Endothelial cell of umbilical vein (primary cell): ENCODE results near the gene TNRC6C. TPM values are rescaled to one million over a fixed set of nuclear protein-coding genes. Genes with fewer than 3 reads are reported as not detected.

Experiments
- BruUV-seq: library from RNA; stranded (reverse); fragments of 400-500 nt; replicated peaks from 2 replicates; lab custom pipeline; 2021; lab: Mats Ljungman, UMichigan
- CTCF ChIA-PET: fragments of 300-600, 350-600 bp; sonication (Branson Sonifier 250); formaldehyde crosslinking; loops from one replicate; lab custom pipeline; 2021; ENCODE audit warnings: antibody characterized with exemption, inconsistent platforms; lab: Charles Lee
- POLR2A ChIA-PET: fragments of 300-600, 350-600 bp; sonication (Branson Sonifier 250); formaldehyde crosslinking; loops from one replicate; lab custom pipeline; 2021; ENCODE audit warnings: antibody characterized with exemption, inconsistent platforms; lab: Charles Lee
- DNase-seq: peaks from one replicate; pipeline ENCODE4 v3.0.0-alpha.2; 2011; ENCODE audit warnings: low read depth, low spot score
- FAIRE-seq: peaks from 2 replicates; lab custom pipeline; 2011; peaks lifted over from hg19 to GRCh38; lab: Jason Lieb, UNC
- H2AFZ ChIP-seq: 2 replicates; pipeline ENCODE4 v1.6.0; 2012; ENCODE audit warnings: low read depth, low read length, control low read depth, inconsistent platforms
- H3K27ac ChIP-seq: 2 replicates; pipeline ENCODE4 v1.5.1; 2011; ENCODE audit warnings: low read depth, mild to moderate bottlenecking, control low read depth, low read length, moderate library complexity; ENCODE audit not compliant: insufficient read depth
- H3K27me3 ChIP-seq, 2 experiments: 2 replicates each; pipeline versions ENCODE4 v1.6.0 to v1.6.1; 2011; ENCODE audit warnings: low read length in 2 of 2, mixed read lengths in 1 of 2; ENCODE audit not compliant: control insufficient read depth in 2 of 2, insufficient read depth in 2 of 2
- H3K36me3 ChIP-seq, 2 experiments: 2 replicates in 1 of 2; 3 replicates in 1 of 2; pipeline ENCODE4 v1.5.1; 2011; ENCODE audit warnings: low read length in 2 of 2, mild to moderate bottlenecking in 1 of 2, moderate library complexity in 1 of 2; ENCODE audit not compliant: control insufficient read depth in 2 of 2, insufficient read depth in 2 of 2; ENCODE audit errors: extremely low read depth in 1 of 2
- H3K4me1 ChIP-seq: 3 replicates; pipeline ENCODE4 v1.5.1; 2011; ENCODE audit warnings: mild to moderate bottlenecking, low read length; ENCODE audit not compliant: control insufficient read depth, insufficient read depth; ENCODE audit errors: extremely low read depth
- H3K4me2 ChIP-seq: 2 replicates; pipeline ENCODE4 v1.6.1; 2011; ENCODE audit warnings: low read length, control low read depth, mixed read lengths; ENCODE audit not compliant: insufficient read depth
- H3K4me3 ChIP-seq, 3 experiments: fragments of 200-600 bp in 1 of 3; sonication (generic), shearing (Covaris generic) in 1 of 3; replicated peaks in 1 of 3; 2 replicates each; pipeline ENCODE4 v1.5.1; 2011 to 2016; ENCODE audit warnings: control low read depth in 3 of 3, low read length in 3 of 3, mild to moderate bottlenecking in 2 of 3, inconsistent platforms in 1 of 3, low read depth in 1 of 3, moderate library complexity in 1 of 3; ENCODE audit not compliant: insufficient read depth in 1 of 3
- H3K79me2 ChIP-seq: 2 replicates; pipeline ENCODE4 v1.6.0; 2012; ENCODE audit warnings: low read length, inconsistent platforms; ENCODE audit not compliant: control insufficient read depth, insufficient read depth
- H3K9ac ChIP-seq: replicated peaks from 2 replicates; pipeline ENCODE3; 2011; ENCODE audit warnings: low read length, control low read depth; ENCODE audit not compliant: insufficient read depth; ENCODE audit errors: extremely low read depth
- H3K9me1 ChIP-seq: replicated peaks from 3 replicates; pipeline ENCODE4 v1.6.0; 2011; ENCODE audit warnings: mild to moderate bottlenecking, low read length; ENCODE audit not compliant: control insufficient read depth, insufficient read depth; ENCODE audit errors: extremely low read depth
- H3K9me3 ChIP-seq: replicated peaks from 2 replicates; pipeline ENCODE4 v1.5.1; 2012; ENCODE audit warnings: low read length, inconsistent platforms; ENCODE audit not compliant: control insufficient read depth, insufficient read depth
- H4K20me1 ChIP-seq: replicated peaks from 2 replicates; pipeline ENCODE3; 2011; ENCODE audit warnings: mild to moderate bottlenecking, low read length; ENCODE audit not compliant: control insufficient read depth, insufficient read depth; ENCODE audit errors: extremely low read depth
- EZH2 ChIP-seq: IDR thresholded peaks from 2 replicates; pipeline ENCODE4 v1.6.1; 2012; ENCODE audit warnings: borderline replicate concordance, low read depth, mild to moderate bottlenecking, moderate library complexity, low read length, inconsistent platforms; ENCODE audit not compliant: severe bottlenecking
- FOS ChIP-seq: IDR thresholded peaks from 2 replicates; pipeline ENCODE4 v1.6.1; 2011; ENCODE audit warnings: mild to moderate bottlenecking, low read length, moderate library complexity, borderline replicate concordance; ENCODE audit not compliant: insufficient read depth
- GATA2 ChIP-seq: IDR thresholded peaks from 2 replicates; pipeline ENCODE4 v1.7.0; 2011; ENCODE audit warnings: low read depth, mild to moderate bottlenecking, moderate library complexity, mixed read lengths, low read length; ENCODE audit not compliant: insufficient read length, insufficient read depth
- JUN ChIP-seq: IDR thresholded peaks from 2 replicates; pipeline ENCODE4 v1.6.1; 2011; ENCODE audit warnings: borderline replicate concordance, low read depth; ENCODE audit not compliant: insufficient read length, insufficient read depth
- MYC ChIP-seq: IDR thresholded peaks from one replicate; pipeline ENCODE4 v1.6.1; 2011; ENCODE audit warnings: mild to moderate bottlenecking, low read depth, low read length
- POLR2A ChIP-seq: IDR thresholded peaks from 2 replicates; pipeline ENCODE4 v1.6.1; 2012; ENCODE audit warnings: low read depth, mild to moderate bottlenecking, control low read depth, low read length
- POLR2AphosphoS5 ChIP-seq: IDR thresholded peaks from 2 replicates; pipeline ENCODE4 v1.6.1; 2012; ENCODE audit warnings: low read depth, mild to moderate bottlenecking, control low read depth, low read length, moderate library complexity; ENCODE audit not compliant: insufficient read depth
- dilution Hi-C: fragments of 300-500 bp; cut with MboI; formaldehyde crosslinking; loops from one replicate; pipeline ENCODE4 v1.15.0; 2019; ENCODE audit warnings: low sequenced_read_pairs; ENCODE audit not compliant: extremely low pct_ligation_motif_present
- intact Hi-C: fragments of 100-400 bp; cut with micrococcal nuclease; formaldehyde crosslinking; loops from one replicate; pipeline ENCODE4 v1.10.0; 2022
- polyA plus RNA-seq, 4 experiments: library from polyadenylated mRNA; depleted of rRNA in 3 of 4; stranded (reverse) in 3 of 4; unstranded in 1 of 4; fragments of >200 nt; gene quantifications; 2 replicates each; pipeline versions ENCODE4 v1.2.1 to v1.2.3, GENCODE V29; 2011 to 2012; ENCODE audit warnings: missing spikeins in 1 of 4
- total RNA-seq: library from RNA; stranded (reverse); gene quantifications from 2 replicates; pipeline ENCODE4 v1.2.3, GENCODE V29; 2021
- TF ChIP-seq, protein P1 (sequence below), 2 donors: IDR thresholded peaks; 1 replicate in 1 of 2; 2 replicates in 1 of 2; pipeline ENCODE4 v1.5.1; 2011; ENCODE audit warnings: low read length in 2 of 2, mild to moderate bottlenecking in 2 of 2, moderate library complexity in 2 of 2, control low read depth in 1 of 2, inconsistent platforms in 1 of 2, low read depth in 1 of 2; ENCODE audit not compliant: insufficient read depth in 1 of 2; ENCODE audit errors: extremely low read depth in 1 of 2
- TF ChIP-seq, protein P2 (sequence below): IDR thresholded peaks from 2 replicates; pipeline ENCODE4 v1.6.1; 2011; ENCODE audit not compliant: insufficient read depth, insufficient read length

TNRC6C gene
- total and polyA plus RNA-seq, 2 donors (not counting 3 experiments of a cell fraction or from before 2014, with no cell fraction given) = 2.1 to 17.5 TPM

DNA sequence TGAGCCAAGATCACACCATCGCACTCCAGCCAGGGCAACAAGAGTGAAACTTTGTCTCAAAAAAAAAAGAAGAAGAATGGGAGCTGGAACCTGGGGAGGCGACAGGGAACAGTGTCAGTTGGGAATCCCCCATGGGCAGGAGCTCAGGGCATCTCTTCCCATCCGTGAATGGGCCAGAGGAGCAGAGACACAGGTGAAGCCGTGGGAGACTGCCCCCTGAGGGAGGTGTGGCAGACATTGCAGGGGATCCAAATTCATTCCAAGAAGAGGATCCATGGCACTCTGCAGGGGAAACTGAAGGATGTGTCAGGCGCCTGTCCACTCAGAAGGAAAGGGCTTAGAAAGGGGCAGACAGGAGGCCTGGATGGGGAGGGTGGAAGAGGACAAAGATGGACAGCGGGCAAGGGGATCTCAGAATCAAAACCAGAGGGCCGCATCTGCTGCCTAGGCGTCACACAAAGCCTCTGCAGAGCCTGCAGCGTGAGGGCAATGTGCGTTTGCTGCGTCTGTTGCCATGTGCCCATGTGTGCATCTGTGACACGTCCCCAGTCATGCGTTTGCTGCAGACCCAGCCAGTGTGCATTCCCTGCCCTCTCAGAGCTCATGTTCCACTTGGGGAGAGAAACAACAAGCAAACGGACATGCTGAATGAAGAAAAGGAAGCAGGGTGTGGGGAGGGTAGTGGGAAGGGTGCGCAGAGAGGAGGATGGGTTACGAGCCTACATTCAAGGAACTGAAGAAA is 30.6 kb upstream of the TNRC6C start:
- Histone ChIP-seq H4K20me1 (no peaks in the 10 kb centered on the region), H3K9me1 (no peaks in the 10 kb centered on the region), H3K79me2 (no peaks in the 10 kb centered on the region), H2AFZ (no peak overlapping the region), H3K4me1 (no peaks in the 10 kb centered on the region), H3K36me3 (no peaks in the 10 kb centered on the region), H3K4me2 (no peak overlapping the region), H3K27me3 (peaks cover 1 to 3% of the 10 kb centered on the region in 2 experiments), H3K27ac (no peak overlapping the region), H3K9ac (no peak overlapping the region), H3K4me3 (no peak overlapping the region), H3K9me3 (no peaks in the 10 kb centered on the region)
- dilution Hi-C loops (no loop called here), intact Hi-C loops (no loop called here)
- no TSS peak for BruUV-seq
- POLR2A ChIA-PET = no interaction called here
- TF ChIP-seq GATA2 = no peak
- no peak for TF ChIP-seq POLR2A
- CTCF ChIA-PET = interaction anchor here (0.6 kb wide), 1 partner anchor 85 kb away, joined by 3 read pairs; no protein-coding TSS in a partner anchor
- FAIRE-seq (no peak), DNase-seq (no peak)

DNA sequence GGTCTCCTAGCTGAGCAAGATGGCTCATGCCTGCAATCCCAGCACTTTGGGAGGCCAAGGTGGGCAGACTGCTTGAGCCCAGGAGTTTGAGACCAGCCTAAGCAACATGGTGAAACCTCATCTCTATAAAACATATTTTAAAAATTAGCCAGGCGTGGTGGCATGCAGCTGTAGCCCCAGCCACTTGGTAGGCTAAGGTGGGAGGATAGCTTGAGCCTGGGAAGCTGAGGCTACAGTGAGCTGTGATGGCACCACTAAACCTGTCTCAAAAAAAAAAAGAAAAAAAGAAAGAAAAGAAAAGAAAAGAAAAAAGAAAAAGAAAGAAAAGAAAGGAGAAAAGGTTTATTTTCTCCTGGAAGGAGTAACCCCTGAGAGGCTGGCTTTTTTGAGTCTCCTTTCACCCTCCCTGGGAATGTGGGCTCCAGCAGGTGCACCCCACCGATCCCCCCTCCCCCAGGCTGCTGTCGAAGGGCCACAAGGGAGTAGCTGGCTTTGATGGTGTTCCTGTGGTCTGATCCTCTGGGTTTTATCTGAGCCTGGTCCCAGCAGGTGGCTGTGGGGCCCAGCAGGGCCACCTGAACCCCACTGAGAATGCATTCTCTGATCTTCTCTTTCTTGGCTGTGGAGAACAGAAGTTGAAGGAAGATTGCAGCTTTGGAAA is 29.9 kb upstream of the TNRC6C start:
- H3K27me3 ChIP-seq = peaks cover 4 to 8% of the 10 kb centered on the region in 2 experiments

More for the DNA sequence above, 29.9 kb upstream of the TNRC6C start:
- H3K27ac ChIP-seq = no peak overlapping the region
- H3K9me1 ChIP-seq = no peaks in the 10 kb centered on the region
- no peaks in the 10 kb centered on the region for H4K20me1 ChIP-seq
- no peak overlapping the region for H3K4me3 ChIP-seq
- no peak overlapping the region for H2AFZ ChIP-seq
- ChIA-PET CTCF (interaction anchor here (1.1 kb wide), 2 partner anchors 9 to 85 kb away, joined by 3 to 4 read pairs; no protein-coding TSS in a partner anchor), POLR2A (no interaction called here)
- no peak for TF ChIP-seq POLR2AphosphoS5
- TF ChIP-seq EZH2 = no peak
- TF ChIP-seq, protein P1, sequence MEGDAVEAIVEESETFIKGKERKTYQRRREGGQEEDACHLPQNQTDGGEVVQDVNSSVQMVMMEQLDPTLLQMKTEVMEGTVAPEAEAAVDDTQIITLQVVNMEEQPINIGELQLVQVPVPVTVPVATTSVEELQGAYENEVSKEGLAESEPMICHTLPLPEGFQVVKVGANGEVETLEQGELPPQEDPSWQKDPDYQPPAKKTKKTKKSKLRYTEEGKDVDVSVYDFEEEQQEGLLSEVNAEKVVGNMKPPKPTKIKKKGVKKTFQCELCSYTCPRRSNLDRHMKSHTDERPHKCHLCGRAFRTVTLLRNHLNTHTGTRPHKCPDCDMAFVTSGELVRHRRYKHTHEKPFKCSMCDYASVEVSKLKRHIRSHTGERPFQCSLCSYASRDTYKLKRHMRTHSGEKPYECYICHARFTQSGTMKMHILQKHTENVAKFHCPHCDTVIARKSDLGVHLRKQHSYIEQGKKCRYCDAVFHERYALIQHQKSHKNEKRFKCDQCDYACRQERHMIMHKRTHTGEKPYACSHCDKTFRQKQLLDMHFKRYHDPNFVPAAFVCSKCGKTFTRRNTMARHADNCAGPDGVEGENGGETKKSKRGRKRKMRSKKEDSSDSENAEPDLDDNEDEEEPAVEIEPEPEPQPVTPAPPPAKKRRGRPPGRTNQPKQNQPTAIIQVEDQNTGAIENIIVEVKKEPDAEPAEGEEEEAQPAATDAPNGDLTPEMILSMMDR (IDR thresholded peaks at IDR 0.05; ENCODE audit: extremely low read depth in 1 of 2, insufficient read depth in 1 of 2, low read depth in 1 of 2, low read length in 2 of 2) = no peak
- TF ChIP-seq JUN = no peak
- TF ChIP-seq, protein P2, sequence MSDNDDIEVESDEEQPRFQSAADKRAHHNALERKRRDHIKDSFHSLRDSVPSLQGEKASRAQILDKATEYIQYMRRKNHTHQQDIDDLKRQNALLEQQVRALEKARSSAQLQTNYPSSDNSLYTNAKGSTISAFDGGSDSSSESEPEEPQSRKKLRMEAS = no peak
- TF ChIP-seq GATA2 = no peak
- TF ChIP-seq FOS = no peak
- no peak for TF ChIP-seq POLR2A
- no peak for TF ChIP-seq MYC
- no peaks in the 10 kb centered on the region for H3K79me2 ChIP-seq
- no peak overlapping the region for H3K4me2 ChIP-seq
- no TSS peak for BruUV-seq
- no peaks in the 10 kb centered on the region for H3K4me1 ChIP-seq
- intact Hi-C loops (no loop called here), dilution Hi-C loops (no loop called here)
- no peaks in the 10 kb centered on the region for H3K36me3 ChIP-seq
- H3K9me3 ChIP-seq = no peaks in the 10 kb centered on the region
- DNase-seq (no peak), FAIRE-seq (no peak)
- H3K9ac ChIP-seq = no peak overlapping the region
